Lower lobe of right lung (tissue), 2 donors: Measurements from ENCODE around the gene FNDC5. TPM values are rescaled to one million over a fixed set of nuclear protein-coding genes. Genes with fewer than 3 reads are reported as not detected.

ENCODE experiments used
- ATAC-seq, 2 donors: fragments of 200-7000 bp; cut with Tn5 transposase; one replicate each; pipeline ENCODE4 v1.9.1; 2020 to 2022; ENCODE audit warnings: mild to moderate bottlenecking in 2 of 2, moderate library complexity in 2 of 2
- DNase-seq: peaks from one replicate; pipeline ENCODE4 v3.0.0-alpha.2; 2020
- H3K27ac ChIP-seq: fragments of 200-600 bp; one replicate; pipeline ENCODE4 v1.8.0; 2022
- H3K27me3 ChIP-seq: fragments of 200-600 bp; one replicate; pipeline ENCODE4 v1.8.0; 2022; ENCODE audit warnings: low read depth
- H3K36me3 ChIP-seq: fragments of 200-600 bp; one replicate; pipeline ENCODE4 v1.8.0; 2022; ENCODE audit warnings: mild to moderate bottlenecking
- H3K4me1 ChIP-seq: fragments of 200-600 bp; one replicate; pipeline ENCODE4 v1.8.0; 2022
- H3K4me3 ChIP-seq: fragments of 200-600 bp; one replicate; pipeline ENCODE4 v1.8.0; 2022; ENCODE audit warnings: mild to moderate bottlenecking
- H3K9me3 ChIP-seq: fragments of 200-600 bp; one replicate; pipeline ENCODE4 v1.8.0; 2022
- CTCF ChIP-seq: fragments of 200-600 bp; IDR thresholded peaks from one replicate; pipeline ENCODE4 v1.8.0; 2022; ENCODE audit warnings: antibody characterized with exemption, mild to moderate bottlenecking
- intact Hi-C: fragments of 100-400 bp; cut with DNase I; formaldehyde crosslinking; loops from one replicate; pipeline ENCODE4 v1.11.0; 2022
- total RNA-seq: library from RNA; stranded (reverse); fragmentation: NEBNext Ultra II Directional; extraction: Animal tissue kit (Norgen Biotek cat#: 25700); gene quantifications from one replicate; pipeline ENCODE4 v1.2.1, GENCODE V29; 2021
- donor health status: DM: no; HTN: yes; CAD: no; lungs with severe emphysema.

The FNDC5 gene
- total RNA-seq, 1 donor from 2014 or later: 0.65 TPM

GRCh38 chr1:32895325-32896215 lies 24.9 kb upstream of the FNDC5 start:
- DNase-seq: no peak
- no peak for ATAC-seq
- TF ChIP-seq CTCF: no peak

GRCh38 chr1:32894681-32895080 lies 24.0 kb upstream of the FNDC5 start:
- DNase-seq (no peak), ATAC-seq (no peak)
- no peak for TF ChIP-seq CTCF
- no peak overlapping the region for H3K4me3 ChIP-seq
- H3K9me3 ChIP-seq: no peaks in the 10 kb centered on the region
- intact Hi-C loops: no loop called here
- peaks cover 38% of the 10 kb centered on the region for H3K27me3 ChIP-seq
- H3K36me3 ChIP-seq: no peaks in the 10 kb centered on the region
- H3K27ac ChIP-seq: no peak overlapping the region
- peaks cover 9% of the 10 kb centered on the region for H3K4me1 ChIP-seq

More at GRCh38 chr1:32895325-32896215, 24.9 kb upstream of the FNDC5 start:
- peaks cover 45% of the 10 kb centered on the region for H3K27me3 ChIP-seq
- no peaks in the 10 kb centered on the region for H3K9me3 ChIP-seq
- no peak overlapping the region for H3K4me3 ChIP-seq
- H3K4me1 ChIP-seq: peaks cover 12% of the 10 kb centered on the region
- no peaks in the 10 kb centered on the region for H3K36me3 ChIP-seq
- intact Hi-C loops: no loop called here
- no peak overlapping the region for H3K27ac ChIP-seq

DNA sequence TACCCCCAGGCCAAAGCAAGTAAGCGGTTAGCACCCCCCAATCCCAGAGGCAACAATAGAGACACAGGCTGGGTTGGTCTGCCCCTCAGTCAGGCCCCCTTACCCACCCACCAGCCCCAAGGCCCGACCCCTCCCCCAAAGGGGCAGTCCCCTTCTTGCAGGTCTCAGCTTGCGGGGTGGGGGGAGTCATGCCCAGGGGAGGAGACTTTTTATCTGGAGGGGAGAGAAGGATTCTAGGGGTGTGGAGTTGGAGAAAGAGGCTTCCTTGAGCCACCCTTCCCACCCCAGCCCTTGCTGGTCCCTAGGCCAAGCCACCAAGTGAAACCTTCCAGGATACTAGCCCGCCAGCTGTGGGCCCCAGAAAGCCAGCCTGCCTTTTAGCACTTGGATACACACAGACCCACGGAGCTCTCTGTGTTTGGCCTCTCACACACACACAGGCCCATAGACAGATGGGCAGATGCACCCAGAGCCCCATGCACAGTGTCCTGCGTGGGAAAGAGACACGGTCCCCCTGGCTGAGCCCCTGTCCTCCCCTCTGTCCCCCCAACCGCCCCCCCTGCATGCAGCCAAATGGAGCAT lies 23.4 kb upstream of the FNDC5 start:
- Histone ChIP-seq H3K27me3 (peaks cover 38% of the 10 kb centered on the region), H3K9me3 (no peaks in the 10 kb centered on the region), H3K27ac (no peak overlapping the region), H3K36me3 (no peaks in the 10 kb centered on the region), H3K4me1 (peaks cover 9% of the 10 kb centered on the region), H3K4me3 (no peak overlapping the region)
- no peak for DNase-seq
- ATAC-seq: no peak
- intact Hi-C loops: no loop called here
- TF ChIP-seq CTCF: no peak

DNA sequence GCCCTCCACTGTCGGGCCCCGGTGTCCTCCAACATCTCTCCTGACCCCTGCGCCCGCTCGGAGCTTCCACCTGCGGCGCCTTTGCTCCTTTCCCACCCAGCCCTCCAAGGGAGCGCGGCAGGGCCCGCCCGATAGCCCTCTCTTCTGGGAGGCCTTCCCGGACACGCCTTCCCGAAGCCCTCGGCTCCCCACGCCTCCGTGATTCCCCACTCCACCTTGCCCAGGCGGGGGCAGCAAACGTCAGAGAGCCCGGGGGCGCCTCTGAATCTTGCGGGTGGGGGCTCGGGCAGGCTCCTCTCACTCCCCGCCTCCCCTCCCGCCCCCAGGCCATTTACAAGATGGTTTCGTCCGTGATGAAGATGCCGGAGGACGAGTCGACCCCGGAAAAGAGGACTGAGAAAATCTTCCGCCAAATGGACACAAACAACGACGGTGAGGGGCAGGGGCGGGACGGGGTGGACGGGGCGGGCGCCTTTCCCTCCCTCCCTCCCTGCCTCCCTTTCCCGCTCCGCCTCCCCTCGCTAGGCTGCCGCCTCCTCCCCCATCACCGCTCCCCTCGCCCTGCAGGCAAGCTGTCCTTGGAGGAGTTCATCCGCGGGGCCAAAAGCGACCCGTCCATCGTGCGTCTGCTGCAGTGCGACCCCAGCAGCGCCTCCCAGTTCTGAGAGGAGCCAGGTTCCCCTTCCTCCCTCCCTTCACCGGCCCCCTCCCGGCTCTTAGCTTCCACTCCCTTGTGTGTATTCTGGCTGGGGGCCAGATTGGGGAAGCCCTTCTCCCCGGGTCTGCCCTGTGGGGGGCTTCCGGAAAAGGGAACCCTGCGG lies 22.7 kb upstream of the FNDC5 start:
- peaks cover 9% of the 10 kb centered on the region for H3K4me1 ChIP-seq
- no peaks in the 10 kb centered on the region for H3K9me3 ChIP-seq
- TF ChIP-seq CTCF: peak; percentile 12
- DNase-seq: no peak
- no peak overlapping the region for H3K27ac ChIP-seq
- peaks cover 45% of the 10 kb centered on the region for H3K27me3 ChIP-seq
- intact Hi-C loops: no loop called here
- ATAC-seq: peak; percentile 51 to 60
- peak overlapping the region; percentile 51 for H3K4me3 ChIP-seq
- H3K36me3 ChIP-seq: no peaks in the 10 kb centered on the region

DNA sequence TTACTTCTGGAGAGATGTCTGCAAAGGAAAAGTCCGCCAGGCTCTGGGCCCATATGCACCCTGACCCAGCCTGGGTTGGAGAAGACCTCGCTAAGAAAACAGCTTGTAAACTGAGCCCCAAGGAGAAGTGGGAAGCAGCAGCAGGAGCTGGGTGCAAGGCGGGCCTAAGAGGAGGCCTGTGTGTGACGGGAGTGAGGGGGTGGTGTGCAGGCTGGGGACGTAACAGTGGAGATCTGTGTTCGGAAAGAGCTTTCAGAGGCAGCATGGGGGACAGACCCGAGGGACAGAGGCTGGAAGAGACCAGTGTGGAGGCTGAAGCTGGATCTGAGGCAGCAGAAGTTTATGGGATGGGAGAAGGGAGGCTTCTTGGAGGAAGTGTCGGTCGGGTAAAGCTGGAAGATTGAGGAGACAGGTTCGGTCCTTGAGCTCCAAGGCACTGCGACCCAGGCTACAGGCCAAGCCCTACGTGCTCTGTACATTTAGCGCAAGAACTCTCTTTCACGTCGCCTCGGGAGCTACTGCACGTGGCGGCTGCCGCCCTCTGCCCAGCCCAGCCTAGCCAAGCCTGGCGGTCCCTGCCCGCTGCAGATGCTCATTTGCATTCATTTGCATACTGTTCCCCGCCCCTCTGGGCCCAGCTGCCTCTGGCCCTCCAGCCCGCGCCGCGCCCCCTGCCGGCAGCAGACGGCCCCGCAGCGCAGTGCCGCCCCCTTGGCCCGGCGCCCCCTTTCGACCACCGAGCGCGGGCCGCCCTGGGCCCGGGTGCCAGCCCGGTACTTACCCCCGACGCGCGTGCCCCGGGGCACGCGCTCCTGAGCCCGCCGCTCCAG lies 21.9 kb upstream of the FNDC5 start:
- Histone ChIP-seq H3K9me3 (no peaks in the 10 kb centered on the region), H3K27me3 (peaks cover 52% of the 10 kb centered on the region), H3K4me3 (peak overlapping the region; percentile 51), H3K36me3 (no peaks in the 10 kb centered on the region), H3K4me1 (peaks cover 9% of the 10 kb centered on the region), H3K27ac (no peak overlapping the region)
- ATAC-seq (peak; percentile 34 to 46), DNase-seq (no peak)
- intact Hi-C loops: no loop called here
- peak; percentile 53 for TF ChIP-seq CTCF
